ENCODE data around the gene SCNN1A. TPM values are rescaled to one million over a fixed set of nuclear protein-coding genes. Genes with fewer than 3 reads are reported as not detected.
A peak's percentile ranks its signal among the peaks of the same experiment; 100 is the strongest.

SCNN1A gene
- total and polyA plus RNA-seq, 2 of the 13 experiments (the other 11 are each of a cell fraction or from before 2014, with no cell fraction given): 1.5 to 14.6 TPM

DNA sequence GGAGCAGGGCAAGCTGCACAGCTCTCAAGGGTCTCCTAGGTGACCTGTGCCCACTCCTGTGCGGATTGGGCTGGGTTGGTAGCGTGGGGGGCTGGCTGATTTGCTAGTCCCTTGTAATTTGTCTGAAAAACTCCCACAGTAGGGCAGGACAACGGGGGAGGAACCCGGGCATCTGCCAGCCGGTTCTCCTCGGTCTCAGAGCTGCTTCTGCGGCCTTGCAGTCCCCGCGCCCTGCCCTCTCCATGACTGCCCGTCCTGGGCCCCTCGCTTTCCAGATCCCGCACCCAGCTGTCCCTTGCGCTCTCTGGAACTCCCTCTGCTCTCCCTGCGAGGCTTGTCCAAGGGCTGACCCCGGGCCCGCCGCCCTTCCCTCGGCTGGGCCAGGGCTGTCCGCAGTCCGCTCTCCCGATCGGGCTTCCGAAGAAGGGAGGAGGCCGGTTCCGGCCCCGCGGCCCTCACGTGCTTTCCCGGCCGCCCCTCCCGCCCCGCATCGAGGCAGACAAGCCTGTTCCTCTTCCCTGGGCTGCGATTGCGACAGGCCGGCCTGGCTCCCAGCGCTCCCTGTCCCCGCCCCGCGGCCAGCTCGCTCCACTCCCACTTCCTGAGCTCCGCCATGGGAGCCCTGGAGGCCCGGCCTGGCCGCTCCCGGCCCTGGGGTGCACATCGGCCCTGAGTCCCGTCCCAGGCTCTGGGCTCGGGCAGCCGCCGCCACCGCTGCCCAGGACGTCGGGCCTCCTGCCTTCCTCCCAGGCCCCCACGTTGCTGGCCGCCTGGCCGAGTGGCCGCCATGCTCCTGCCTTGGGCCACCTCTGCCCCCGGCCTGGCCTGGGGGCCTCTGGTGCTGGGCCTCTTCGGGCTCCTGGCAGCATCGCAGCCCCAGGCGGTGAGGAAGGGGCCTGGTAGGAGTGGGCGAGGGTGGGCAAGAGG lies 8.5 kb upstream of the SCNN1A start, which contains the start of gene LTBR (continued):
- TF ChIP-seq, protein P1, sequence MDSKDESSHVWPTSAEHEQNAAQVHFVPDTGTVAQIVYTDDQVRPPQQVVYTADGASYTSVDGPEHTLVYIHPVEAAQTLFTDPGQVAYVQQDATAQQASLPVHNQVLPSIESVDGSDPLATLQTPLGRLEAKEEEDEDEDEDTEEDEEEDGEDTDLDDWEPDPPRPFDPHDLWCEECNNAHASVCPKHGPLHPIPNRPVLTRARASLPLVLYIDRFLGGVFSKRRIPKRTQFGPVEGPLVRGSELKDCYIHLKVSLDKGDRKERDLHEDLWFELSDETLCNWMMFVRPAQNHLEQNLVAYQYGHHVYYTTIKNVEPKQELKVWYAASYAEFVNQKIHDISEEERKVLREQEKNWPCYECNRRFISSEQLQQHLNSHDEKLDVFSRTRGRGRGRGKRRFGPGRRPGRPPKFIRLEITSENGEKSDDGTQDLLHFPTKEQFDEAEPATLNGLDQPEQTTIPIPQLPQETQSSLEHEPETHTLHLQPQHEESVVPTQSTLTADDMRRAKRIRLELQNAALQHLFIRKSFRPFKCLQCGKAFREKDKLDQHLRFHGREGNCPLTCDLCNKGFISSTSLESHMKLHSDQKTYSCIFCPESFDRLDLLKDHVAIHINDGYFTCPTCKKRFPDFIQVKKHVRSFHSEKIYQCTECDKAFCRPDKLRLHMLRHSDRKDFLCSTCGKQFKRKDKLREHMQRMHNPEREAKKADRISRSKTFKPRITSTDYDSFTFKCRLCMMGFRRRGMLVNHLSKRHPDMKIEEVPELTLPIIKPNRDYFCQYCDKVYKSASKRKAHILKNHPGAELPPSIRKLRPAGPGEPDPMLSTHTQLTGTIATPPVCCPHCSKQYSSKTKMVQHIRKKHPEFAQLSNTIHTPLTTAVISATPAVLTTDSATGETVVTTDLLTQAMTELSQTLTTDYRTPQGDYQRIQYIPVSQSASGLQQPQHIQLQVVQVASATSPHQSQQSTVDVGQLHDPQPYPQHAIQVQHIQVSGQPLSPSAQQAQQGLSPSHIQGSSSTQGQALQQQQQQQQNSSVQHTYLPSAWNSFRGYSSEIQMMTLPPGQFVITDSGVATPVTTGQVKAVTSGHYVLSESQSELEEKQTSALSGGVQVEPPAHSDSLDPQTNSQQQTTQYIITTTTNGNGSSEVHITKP (CRISPR knock-in tag; IDR thresholded peaks at IDR 0.05; ENCODE audit: low read depth): peak; percentile 58; the same call in 1 of the 2 replicates
- TF ChIP-seq ZMYM3 (CRISPR knock-in tag; IDR thresholded peaks at IDR 0.05) (peak; percentile 35; the same call in 1 of the 2 replicates), PHF21A (CRISPR knock-in tag; IDR thresholded peaks at IDR 0.05) (peak; percentile 91), ZSCAN21 (CRISPR knock-in tag; IDR thresholded peaks at IDR 0.05; ENCODE audit: borderline replicate concordance) (peak; percentile 97), ZNF232 (CRISPR knock-in tag; IDR thresholded peaks at IDR 0.05; ENCODE audit: borderline replicate concordance) (no peak), KLF11 (CRISPR knock-in tag; IDR thresholded peaks at IDR 0.05) (peak; percentile 95), NONO (IDR thresholded peaks at IDR 0.05) (no peak), NONO (CRISPR knock-in tag; conservative IDR thresholded peaks at IDR 0.05) (peak; percentile 81; the same call in 1 of the 2 replicates), CCDC6 (CRISPR knock-in tag; IDR thresholded peaks at IDR 0.05) (peak; percentile 98), ZNF143 (CRISPR knock-in tag; IDR thresholded peaks at IDR 0.05) (peak; percentile 47; the same call in 1 of the 2 replicates), CSRNP2 (CRISPR knock-in tag; conservative IDR thresholded peaks at IDR 0.05; ENCODE audit: low read depth) (no peak), ZNF224 (CRISPR knock-in tag; IDR thresholded peaks at IDR 0.05) (0 out of 2 replicates have a peak, but pooled peaks have one; percentile 45), IRX3 (CRISPR knock-in tag; IDR thresholded peaks at IDR 0.05; ENCODE audit: borderline replicate concordance, low read depth) (peak; percentile 97), ZNF574 (CRISPR knock-in tag; IDR thresholded peaks at IDR 0.05) (peak; percentile 89), KLF16 (CRISPR knock-in tag; IDR thresholded peaks at IDR 0.05) (peak in 1 of 2 experiments; percentile 98; a peak in 2 of 4 replicates), KLF6 (CRISPR knock-in tag; IDR thresholded peaks at IDR 0.05) (peak; percentile 95)
- TF ChIP-seq, protein P2, sequence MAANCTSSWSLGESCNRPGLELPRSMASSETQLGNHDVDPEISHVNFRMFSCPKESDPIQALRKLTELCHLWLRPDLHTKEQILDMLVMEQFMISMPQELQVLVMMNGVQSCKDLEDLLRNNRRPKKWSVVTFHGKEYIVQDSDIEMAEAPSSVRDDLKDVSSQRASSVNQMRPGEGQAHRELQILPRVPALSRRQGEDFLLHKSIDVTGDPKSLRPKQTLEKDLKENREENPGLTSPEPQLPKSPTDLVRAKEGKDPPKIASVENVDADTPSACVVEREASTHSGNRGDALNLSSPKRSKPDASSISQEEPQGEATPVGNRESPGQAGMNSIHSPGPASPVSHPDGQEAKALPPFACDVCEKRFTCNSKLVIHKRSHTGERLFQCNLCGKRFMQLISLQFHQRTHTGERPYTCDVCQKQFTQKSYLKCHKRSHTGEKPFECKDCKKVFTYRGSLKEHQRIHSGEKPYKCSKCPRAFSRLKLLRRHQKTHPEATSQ (CRISPR knock-in tag; IDR thresholded peaks at IDR 0.05; ENCODE audit: borderline replicate concordance): peak; percentile 90

Measured in HepG2 (cell line).